GM11168 (cell line): ENCODE data around the gene EDNRA.

ENCODE experiments used
- in situ Hi-C: fragments of 300-500 bp; cut with MboI; formaldehyde crosslinking; loops from one replicate; pipeline ENCODE4 v1.12.0; 2022; ENCODE audit warnings: low sequenced_read_pairs; ENCODE audit not compliant: unreplicated experiment

EDNRA gene

GRCh38 chr4:147581606-147582350 lies 100.9 kb downstream of the EDNRA start:
- in situ Hi-C loops, result no loop called here

- in situ Hi-C loops, result no loop called here
Measured at GRCh38 chr4:147582386-147583060, 101.6 kb downstream of the EDNRA start.

DNA sequence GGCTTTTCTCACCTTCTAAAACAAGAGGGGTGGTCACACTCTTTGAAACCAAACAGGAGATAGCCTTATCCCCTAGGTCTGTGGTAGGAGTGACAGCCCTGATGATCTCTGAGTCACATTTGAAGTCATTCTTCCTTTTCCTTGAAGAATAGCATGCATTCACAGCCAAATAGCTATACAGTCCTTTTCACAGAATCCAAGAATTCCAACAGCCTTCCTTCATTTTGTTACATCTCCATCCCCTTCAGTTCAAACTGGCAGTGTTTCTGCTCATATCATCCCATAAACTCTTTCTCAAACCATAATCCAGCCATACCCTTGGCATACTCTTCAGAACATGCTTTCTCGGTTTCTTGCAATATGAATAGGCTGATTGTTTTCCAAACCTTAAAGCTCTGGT lies 103.0 kb downstream of the EDNRA start:
- in situ Hi-C loops, result no loop called here

GRCh38 chr4:147586032-147586431 lies 105.1 kb downstream of the EDNRA start:
- in situ Hi-C loops, result no loop called here

DNA sequence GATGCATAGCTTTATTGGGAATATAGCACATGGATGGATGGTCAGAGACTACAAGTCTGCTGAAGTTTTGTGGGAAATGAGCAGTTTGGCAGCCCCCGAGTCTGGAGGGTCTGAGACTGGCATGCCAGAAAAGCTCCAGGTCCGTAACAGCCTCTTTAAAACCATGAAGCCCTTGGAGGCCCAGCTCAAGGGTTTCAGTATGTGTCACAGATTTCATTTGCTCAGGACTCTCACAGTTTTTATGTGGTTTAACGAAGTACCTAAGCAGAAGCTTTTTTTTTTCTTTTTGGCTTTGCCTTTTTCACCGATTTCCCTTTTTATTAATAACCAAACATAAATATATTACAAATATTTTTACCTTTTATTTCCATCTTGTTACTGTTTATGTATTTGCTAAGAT lies 105.7 kb downstream of the EDNRA start:
- in situ Hi-C loops, result no loop called here

DNA sequence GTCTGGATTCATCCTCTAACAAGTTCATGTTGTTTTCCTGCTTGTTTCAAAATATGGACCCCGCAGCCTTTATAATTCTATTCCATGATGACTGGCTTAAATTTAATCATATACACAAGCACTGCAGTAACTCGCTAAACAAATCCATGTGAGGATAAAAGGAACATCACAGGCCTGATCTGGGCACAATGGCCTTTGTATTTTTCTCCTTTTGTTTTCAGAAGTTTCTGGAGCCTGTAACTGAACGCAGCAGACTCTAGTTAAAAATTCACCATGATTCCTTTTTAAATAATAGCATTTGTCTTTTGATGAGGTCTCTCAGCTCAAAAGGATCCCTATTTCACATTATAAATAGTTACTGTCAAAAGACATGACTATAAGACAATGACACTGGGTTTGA lies 106.1 kb downstream of the EDNRA start:
- in situ Hi-C loops, result no loop called here

DNA sequence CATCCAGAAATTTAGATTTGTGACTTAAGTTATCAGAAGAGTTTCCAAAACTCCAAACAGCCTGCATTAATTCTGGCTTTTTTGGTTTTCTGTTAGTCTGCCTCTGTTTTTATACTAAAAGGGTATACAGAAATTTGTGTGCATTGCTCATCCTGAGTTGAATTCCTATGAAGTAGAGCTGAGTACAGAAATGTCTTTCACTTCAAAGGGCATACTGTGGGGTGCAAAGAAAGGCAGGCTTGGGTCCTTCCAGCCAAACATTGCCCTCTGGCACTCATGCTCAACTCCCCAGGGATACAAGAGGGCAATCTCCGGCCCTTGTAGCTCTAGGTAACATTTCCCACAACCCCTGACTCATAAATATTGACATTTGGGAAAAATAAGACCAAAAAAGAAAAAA lies 108.7 kb downstream of the EDNRA start:
- in situ Hi-C loops, result no loop called here

DNA sequence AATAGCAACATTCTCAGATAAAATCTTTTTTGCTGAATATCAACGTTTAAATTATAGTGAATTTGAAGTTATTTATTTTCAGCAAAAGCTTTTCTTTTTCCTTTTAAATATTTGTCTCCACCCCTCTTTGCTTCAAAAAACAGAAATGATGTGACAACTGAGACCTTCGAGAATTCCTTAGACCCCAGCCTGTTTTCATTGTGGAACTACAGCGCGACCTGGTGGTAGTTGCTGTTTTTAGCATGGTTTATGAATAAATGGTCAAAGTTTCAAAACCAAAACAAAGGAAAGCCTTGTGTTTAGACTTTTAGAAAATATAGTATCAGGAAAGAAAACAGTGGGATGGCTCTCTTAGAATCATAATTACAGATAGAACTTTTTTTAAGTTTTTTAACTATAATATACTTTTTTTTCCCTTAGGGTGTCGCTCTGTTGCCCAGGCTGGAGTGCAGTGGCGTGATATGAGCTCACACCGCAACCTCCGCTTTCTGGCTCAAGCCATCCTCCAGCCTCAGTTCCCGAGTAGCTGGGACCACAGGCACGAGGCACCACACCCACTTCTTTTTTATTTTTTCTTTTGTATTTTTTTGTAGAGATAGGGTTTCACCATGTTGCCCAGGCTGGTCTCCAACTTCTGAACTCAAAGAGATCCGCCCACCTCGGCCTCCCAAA lies 109.5 kb downstream of the EDNRA start:
- in situ Hi-C loops, result loop anchor here (5.0 kb wide), 1 partner anchor 73 kb away; no protein-coding TSS in a partner anchor

DNA sequence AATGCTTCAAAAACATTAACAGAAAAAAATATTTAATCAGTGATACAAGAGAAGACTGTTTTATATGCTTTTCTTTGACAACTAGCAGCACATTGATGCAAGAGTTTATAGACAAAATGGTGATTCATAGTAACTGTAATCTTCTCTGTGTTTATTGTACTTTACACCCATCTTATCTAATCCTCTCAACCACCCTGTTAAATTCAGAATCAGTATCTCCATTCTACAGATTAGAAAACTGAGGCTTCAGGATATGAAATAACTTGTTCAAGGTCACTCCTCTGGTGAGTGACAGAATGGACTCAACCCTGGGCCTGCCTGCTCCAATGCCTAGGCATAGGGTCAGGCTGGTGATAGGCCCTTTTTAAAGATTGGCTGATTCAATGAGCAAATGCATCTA lies 110.2 kb downstream of the EDNRA start:
- in situ Hi-C loops, result loop anchor here (5.0 kb wide), 1 partner anchor 74 kb away; no protein-coding TSS in a partner anchor

GRCh38 chr4:147594107-147594506 lies 113.2 kb downstream of the EDNRA start:
- in situ Hi-C loops, result loop anchor here (5.0 kb wide), 1 partner anchor 77 kb away; no protein-coding TSS in a partner anchor
